HG03565 (cell line): ENCODE results near the gene TBC1D3D.
"Not testable (repeated sequence)": the region's sequence is repeated elsewhere in the genome, so short reads cannot be mapped to it uniquely, and the experiment has no call there.

ENCODE experiments used
- ATAC-seq: cut with Tn5 transposase; IDR thresholded peaks from one replicate; pipeline ENCODE4 v1.9.1; 2021; ENCODE audit warnings: mild to moderate bottlenecking, moderate library complexity; ENCODE audit not compliant: unreplicated experiment

Gene TBC1D3D

DNA sequence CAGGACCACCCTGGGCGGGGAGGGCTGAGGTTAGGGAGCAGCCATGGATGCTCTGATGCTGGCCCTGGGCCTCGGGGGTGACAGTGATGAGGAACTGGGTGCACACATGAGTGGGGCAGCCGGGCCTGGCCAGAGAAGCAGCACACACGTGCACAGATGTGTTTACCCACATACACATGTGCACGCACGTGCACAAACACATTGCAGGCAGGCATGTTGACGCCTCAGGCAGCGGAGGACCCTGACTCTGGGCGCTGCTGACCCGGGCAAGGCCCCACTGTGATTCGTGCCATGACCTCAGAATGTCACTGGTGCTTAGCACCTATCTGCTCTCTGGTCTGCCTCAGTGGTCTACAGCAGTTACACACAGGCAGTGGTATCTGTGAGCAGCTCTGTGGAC is at the start of gene TBC1D3D:
TSS of gene TBC1D3D (plus strand) at position 301 of the 400 bp plus-strand sequence. CDS start 1,585 bp downstream, outside the sequence.
- not testable (repeated sequence) for ATAC-seq

DNA sequence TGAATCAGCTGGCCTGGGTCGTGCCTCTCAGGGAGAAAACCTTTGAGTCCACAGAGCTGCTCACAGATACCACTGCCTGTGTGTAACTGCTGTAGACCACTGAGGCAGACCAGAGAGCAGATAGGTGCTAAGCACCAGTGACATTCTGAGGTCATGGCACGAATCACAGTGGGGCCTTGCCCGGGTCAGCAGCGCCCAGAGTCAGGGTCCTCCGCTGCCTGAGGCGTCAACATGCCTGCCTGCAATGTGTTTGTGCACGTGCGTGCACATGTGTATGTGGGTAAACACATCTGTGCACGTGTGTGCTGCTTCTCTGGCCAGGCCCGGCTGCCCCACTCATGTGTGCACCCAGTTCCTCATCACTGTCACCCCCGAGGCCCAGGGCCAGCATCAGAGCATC is 14.8 kb upstream of the TBC1D3D start, which contains the start of gene TBC1D3L:
TSS of gene TBC1D3L (minus strand) at position 101 of the 400 bp plus-strand sequence. CDS start 1,540 bp downstream, outside the sequence.
- not testable (repeated sequence) for ATAC-seq
